ENCODE data around the gene SRGAP1.

DNA sequence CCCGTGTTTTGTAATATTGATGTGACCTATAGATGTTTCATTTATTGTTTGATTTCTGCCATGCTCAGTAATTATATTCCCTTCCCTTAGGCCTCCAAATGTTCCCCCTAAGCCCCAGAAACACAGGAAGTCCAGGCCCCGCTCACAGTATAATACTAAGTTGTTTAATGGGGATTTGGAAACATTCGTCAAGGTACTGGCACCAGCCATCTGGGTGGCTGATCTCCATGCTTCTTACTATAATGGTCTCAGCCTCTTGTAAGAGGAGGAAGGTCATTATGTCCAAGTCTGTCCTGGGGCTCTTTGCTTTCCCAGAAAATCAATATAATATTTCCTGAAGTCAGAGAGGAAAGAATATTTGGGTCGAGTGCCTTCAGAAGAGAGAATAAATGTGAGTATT, 246.7 kb downstream of the SRGAP1 start:
- TF ChIP-seq POLR2A (IDR thresholded peaks at IDR 0.05; ENCODE audit: control extremely low read depth in 1 of 2, low read depth in 2 of 2, low read length in 2 of 2) (no peak), POLR2AphosphoS5 (IDR thresholded peaks at IDR 0.05; ENCODE audit: low read depth, low read length) (no peak), TCF12 (IDR thresholded peaks at IDR 0.05; ENCODE audit: low read depth, low read length) (no peak)
- TF ChIP-seq, protein P1, sequence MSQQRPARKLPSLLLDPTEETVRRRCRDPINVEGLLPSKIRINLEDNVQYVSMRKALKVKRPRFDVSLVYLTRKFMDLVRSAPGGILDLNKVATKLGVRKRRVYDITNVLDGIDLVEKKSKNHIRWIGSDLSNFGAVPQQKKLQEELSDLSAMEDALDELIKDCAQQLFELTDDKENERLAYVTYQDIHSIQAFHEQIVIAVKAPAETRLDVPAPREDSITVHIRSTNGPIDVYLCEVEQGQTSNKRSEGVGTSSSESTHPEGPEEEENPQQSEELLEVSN (IDR thresholded peaks at IDR 0.05): no peak
